Glomerular endothelial cell (primary cell): ENCODE data around the gene ROR2. TPM values are rescaled to one million over a fixed set of nuclear protein-coding genes. Genes with fewer than 3 reads are reported as not detected.
"Not testable (repeated sequence)": the region's sequence is repeated elsewhere in the genome, so short reads cannot be mapped to it uniquely, and the experiment has no call there.

Source experiments
- DNase-seq: peaks from one replicate; pipeline ENCODE4 v3.0.0-alpha.2; 2011; ENCODE audit warnings: low read depth, low spot score; ENCODE audit errors: extremely low read depth
- total RNA-seq: library from RNA; depleted of rRNA; stranded (reverse); fragments of >200 nt; gene quantifications from 2 replicates; pipeline ENCODE4 v1.2.3, GENCODE V29; 2015

The ROR2 gene
- total RNA-seq, 1 donor from 2014 or later: 0.12 TPM

GRCh38 chr9:91927922-91928510 is 22.0 kb downstream of the ROR2 start:
- no peak for DNase-seq

DNA sequence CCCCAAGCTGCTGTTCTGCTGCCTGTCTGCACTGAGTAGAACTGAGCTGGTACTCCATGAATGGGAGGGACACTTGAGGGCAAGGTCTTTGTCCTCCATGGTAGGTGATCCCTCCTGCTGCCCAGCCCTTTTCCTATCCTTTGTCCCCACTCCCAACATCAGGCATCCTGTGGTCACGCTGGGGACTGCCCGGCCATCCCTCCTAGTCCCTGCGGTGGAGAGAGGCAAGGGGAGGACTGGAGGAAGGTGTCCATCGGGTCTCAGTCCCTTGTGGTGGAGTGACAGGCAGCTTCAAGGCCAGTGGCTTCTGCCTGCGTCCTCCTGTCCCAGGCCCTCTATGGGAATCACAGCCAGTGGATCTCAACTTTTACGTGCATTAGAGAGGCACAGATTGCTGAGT is 25.9 kb downstream of the ROR2 start:
- no peak for DNase-seq

GRCh38 chr9:91923145-91923544 is 26.9 kb downstream of the ROR2 start:
- DNase-seq: no peak

- DNase-seq: no peak
Measured at GRCh38 chr9:91921371-91921770, 28.7 kb downstream of the ROR2 start.

GRCh38 chr9:91920630-91921350 is 29.2 kb downstream of the ROR2 start:
- DNase-seq: no peak

DNA sequence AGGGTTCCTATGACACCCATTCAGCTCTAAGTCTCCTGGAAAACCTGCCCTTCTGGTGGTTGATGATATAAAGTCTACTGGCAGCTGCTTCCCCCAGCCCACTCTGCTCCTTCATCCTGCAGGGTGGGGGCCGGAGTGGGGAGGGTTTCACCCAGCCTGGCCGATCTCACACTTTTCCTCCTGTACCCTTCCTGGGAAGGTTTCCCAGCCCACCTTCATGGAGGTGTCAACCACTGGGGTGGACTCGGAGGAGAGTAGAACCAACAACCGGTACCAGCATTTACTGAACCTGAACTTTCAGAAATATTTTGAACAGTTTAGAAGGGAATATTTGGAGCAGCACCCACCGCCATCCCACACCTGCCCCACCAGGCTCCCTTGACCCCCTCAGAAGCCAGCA is 30.4 kb downstream of the ROR2 start:
- no peak for DNase-seq

GRCh38 chr9:91917436-91917835 is 32.6 kb downstream of the ROR2 start:
- DNase-seq: no peak

GRCh38 chr9:91915524-91916263 is 34.3 kb downstream of the ROR2 start:
- DNase-seq: no peak

- no peak for DNase-seq
Measured at GRCh38 chr9:91914937-91915336, 35.1 kb downstream of the ROR2 start.

DNA sequence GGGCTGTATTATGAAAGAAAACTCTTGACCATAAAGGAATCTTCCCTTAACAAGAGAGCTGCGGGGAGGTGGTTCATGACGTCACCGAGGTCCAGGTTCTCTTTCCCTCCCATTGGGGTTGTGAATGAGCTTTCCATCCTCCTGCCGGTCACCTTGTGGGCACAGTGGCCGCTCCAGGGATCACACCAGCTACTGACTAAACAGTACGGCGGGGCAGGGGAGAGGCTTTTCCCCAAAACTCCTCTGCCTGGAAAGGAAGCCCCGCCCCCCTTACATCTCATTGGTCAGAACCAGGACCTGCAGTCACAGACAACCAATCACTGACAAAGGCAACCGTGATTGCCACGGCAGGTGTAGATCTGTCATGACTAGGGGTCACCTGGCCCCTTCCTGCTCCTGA is 35.6 kb downstream of the ROR2 start:
- no peak for DNase-seq

- no peak for DNase-seq
Measured at GRCh38 chr9:91913986-91914385, 36.0 kb downstream of the ROR2 start.

GRCh38 chr9:91913096-91913495 is 36.9 kb downstream of the ROR2 start:
- DNase-seq: no peak

DNA sequence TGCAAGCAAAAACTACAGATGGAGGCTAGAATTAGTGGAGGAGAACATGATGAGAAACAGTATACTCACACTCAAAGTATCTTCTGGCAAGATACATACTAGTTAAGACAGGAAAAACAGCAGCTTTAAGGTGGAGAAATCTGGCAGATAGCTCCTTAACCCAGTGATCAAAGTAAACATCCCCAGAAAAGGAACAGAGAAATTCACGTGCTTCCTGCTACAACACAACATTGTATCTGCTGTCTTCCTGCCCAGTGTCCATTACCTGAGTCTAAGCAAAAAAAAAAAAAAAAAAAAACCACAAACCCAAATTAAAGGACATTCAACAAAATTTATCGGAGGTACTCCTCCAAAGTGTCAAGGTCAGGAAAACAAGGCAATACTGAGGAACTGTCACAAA is 38.4 kb downstream of the ROR2 start:
- no peak for DNase-seq

DNA sequence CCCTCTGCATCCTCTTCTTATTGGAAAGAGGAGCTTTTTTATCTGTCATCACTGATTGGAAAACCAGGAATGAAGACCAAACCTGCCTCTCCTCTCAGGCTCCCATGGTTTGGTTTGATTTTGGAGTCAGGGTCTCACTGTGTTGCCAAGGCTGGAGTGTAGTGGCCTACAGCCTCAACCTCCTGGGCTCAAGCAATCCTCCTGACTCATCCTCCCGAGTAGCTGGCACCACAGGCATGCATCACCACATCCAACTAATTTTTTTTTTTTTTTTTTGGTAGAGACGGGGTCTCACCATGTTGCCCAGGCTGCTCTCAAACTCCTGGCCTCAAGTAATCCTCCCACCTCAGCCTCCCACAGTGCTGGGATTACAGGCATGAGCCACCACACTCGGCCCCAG is 40.8 kb downstream of the ROR2 start:
- DNase-seq: not testable (repeated sequence)

GRCh38 chr9:91908746-91909145 is 41.3 kb downstream of the ROR2 start:
- no peak for DNase-seq

- DNase-seq: no peak
Measured at GRCh38 chr9:91908293-91908623, 41.8 kb downstream of the ROR2 start.

- no peak for DNase-seq
Measured at GRCh38 chr9:91907484-91908292, 42.3 kb downstream of the ROR2 start.

GRCh38 chr9:91905991-91906469 is 44.0 kb downstream of the ROR2 start:
- DNase-seq: no peak

- DNase-seq: no peak
Measured at GRCh38 chr9:91905237-91905650, 44.8 kb downstream of the ROR2 start.

DNA sequence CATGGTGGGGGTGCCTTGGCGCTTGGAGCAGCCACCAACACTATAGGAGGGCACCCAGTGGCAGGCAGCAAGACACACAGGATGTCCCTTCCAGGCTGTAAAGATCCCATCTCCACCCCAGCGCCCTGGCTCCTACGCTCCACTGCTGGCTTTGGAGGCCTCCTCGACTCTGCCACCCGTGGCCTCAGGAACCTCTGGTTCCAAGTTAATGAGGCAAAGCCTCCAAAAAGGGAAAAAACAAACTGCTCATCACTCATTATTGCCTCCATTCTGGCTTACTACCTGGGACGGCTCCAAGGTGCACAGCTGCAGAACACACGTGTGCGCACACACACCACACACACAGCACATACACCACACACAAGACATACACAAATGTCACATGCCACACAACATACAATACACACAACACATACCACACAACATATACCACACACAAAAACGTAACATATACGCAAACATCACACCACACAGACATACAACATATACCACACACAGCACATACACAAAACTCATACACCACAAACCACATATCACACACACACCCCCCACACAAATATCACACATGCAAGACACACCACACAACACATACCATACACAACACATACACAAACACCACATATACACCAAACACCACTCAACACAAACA is 45.3 kb downstream of the ROR2 start:
- no peak for DNase-seq
